ENCODE measurements around the gene OSBPL2. TPM values are rescaled to one million over a fixed set of nuclear protein-coding genes. Genes with fewer than 3 reads are reported as not detected.

Gene OSBPL2
- total and polyA plus RNA-seq, 2 experiments from 2014 or later, result 16.6 to 31.2 TPM

DNA sequence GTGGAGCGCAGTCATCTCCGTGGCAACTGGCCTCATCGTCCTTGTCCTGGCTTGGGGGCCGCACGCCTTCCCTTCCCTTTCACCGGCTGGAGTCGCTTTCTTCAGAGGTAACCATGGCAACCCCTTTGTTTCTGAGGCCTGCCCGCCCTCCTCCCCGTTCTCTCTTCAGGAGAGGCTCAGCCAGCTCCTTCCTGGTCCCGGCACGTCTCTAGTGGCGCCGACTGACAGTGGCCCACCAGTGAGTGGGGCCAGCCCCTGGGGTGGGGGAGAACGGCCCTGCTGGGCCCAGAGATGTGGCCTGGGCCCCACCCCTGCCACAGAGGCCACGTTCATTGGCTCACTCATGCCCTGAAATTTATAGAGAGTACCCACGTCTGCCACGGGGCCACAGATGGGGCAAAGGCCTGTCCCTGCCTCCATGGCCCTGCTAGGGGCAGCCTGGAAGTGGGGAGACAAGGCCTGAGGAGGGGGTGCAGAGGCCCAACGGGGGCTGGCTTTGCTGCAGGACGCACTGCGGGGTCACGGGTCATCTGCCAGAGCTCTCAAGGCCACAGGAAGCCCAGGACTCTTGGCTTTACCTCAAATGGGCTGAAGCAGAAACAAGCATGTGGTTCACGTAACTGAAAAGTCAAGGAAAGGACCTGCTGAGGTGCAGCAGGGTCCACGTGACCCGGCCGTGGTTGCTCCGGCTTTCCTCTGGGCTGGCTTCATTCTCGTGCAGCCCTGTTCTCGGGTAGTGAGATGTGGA lies 1.4 kb upstream of the OSBPL2 start:
- no peak overlapping the region for H3K4me3 Mint-ChIP-seq
- H3K27ac Mint-ChIP-seq, result no peak overlapping the region
- H3K9me3 Mint-ChIP-seq, result no peaks in the 10 kb centered on the region
- H3K36me3 Mint-ChIP-seq (ENCODE audit: low read depth), result 0 out of 3 replicates have a peak, but pooled peaks cover 5% of the 10 kb centered on the region
- H3K27me3 Mint-ChIP-seq (ENCODE audit: insufficient read depth, low read depth, poor library complexity), result peaks cover 7% of the 10 kb centered on the region
- no peaks in the 10 kb centered on the region for H3K36me3 ChIP-seq (ENCODE audit: insufficient read depth)
- H2AFZ ChIP-seq, result no peak overlapping the region; the same call in 1 of the 2 replicates
- peaks cover 13% of the 10 kb centered on the region for H4K20me1 ChIP-seq (replicated peaks; ENCODE audit: insufficient read depth)
- H3F3A ChIP-seq (replicated peaks; ENCODE audit: low read depth), result 0 out of 2 replicates have a peak, but pooled peaks cover 3% of the 10 kb centered on the region
- ATAC-seq (peak; percentile 32), DNase-seq (ENCODE audit: low spot score) (peak; percentile 86)
- peaks cover 9% of the 10 kb centered on the region for H3K4me1 ChIP-seq (ENCODE audit: insufficient read depth)
- TF ChIP-seq NANOG (IDR thresholded peaks at IDR 0.05; ENCODE audit: borderline replicate concordance) (no peak), EZH2phosphoT487 (IDR thresholded peaks at IDR 0.05; ENCODE audit: unreplicated experiment) (no peak), EZH2 (IDR thresholded peaks at IDR 0.05; ENCODE audit: low read depth, unreplicated experiment) (no peak), ZNF114 (CRISPR knock-in tag; IDR thresholded peaks at IDR 0.05) (no peak), JUNB (IDR thresholded peaks at IDR 0.05; ENCODE audit: unreplicated experiment) (no peak), STAT1 (IDR thresholded peaks at IDR 0.05; ENCODE audit: unreplicated experiment) (no peak), ZNF462 (CRISPR knock-in tag; IDR thresholded peaks at IDR 0.05) (no peak), ZNF331 (CRISPR knock-in tag; IDR thresholded peaks at IDR 0.05; ENCODE audit: low read depth) (no peak), CTCF (conservative IDR thresholded peaks at IDR 0.05; ENCODE audit: low read depth in 2 of 2) (no peak), POLR2AphosphoS5 (IDR thresholded peaks at IDR 0.05; ENCODE audit: low read depth) (no peak), CREB1 (CRISPR knock-in tag; IDR thresholded peaks at IDR 0.05; ENCODE audit: low read depth) (no peak)
- TF ChIP-seq, protein P1, sequence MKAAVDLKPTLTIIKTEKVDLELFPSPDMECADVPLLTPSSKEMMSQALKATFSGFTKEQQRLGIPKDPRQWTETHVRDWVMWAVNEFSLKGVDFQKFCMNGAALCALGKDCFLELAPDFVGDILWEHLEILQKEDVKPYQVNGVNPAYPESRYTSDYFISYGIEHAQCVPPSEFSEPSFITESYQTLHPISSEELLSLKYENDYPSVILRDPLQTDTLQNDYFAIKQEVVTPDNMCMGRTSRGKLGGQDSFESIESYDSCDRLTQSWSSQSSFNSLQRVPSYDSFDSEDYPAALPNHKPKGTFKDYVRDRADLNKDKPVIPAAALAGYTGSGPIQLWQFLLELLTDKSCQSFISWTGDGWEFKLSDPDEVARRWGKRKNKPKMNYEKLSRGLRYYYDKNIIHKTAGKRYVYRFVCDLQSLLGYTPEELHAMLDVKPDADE (IDR thresholded peaks at IDR 0.05), result no peak
- TF ChIP-seq, protein P2, sequence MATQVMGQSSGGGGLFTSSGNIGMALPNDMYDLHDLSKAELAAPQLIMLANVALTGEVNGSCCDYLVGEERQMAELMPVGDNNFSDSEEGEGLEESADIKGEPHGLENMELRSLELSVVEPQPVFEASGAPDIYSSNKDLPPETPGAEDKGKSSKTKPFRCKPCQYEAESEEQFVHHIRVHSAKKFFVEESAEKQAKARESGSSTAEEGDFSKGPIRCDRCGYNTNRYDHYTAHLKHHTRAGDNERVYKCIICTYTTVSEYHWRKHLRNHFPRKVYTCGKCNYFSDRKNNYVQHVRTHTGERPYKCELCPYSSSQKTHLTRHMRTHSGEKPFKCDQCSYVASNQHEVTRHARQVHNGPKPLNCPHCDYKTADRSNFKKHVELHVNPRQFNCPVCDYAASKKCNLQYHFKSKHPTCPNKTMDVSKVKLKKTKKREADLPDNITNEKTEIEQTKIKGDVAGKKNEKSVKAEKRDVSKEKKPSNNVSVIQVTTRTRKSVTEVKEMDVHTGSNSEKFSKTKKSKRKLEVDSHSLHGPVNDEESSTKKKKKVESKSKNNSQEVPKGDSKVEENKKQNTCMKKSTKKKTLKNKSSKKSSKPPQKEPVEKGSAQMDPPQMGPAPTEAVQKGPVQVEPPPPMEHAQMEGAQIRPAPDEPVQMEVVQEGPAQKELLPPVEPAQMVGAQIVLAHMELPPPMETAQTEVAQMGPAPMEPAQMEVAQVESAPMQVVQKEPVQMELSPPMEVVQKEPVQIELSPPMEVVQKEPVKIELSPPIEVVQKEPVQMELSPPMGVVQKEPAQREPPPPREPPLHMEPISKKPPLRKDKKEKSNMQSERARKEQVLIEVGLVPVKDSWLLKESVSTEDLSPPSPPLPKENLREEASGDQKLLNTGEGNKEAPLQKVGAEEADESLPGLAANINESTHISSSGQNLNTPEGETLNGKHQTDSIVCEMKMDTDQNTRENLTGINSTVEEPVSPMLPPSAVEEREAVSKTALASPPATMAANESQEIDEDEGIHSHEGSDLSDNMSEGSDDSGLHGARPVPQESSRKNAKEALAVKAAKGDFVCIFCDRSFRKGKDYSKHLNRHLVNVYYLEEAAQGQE (IDR thresholded peaks at IDR 0.05; ENCODE audit: unreplicated experiment), result no peak
- no peaks in the 10 kb centered on the region for H3K9me2 ChIP-seq (ENCODE audit: insufficient read depth)
- no peak overlapping the region for H3K4me2 ChIP-seq
- H3K79me2 ChIP-seq (replicated peaks; ENCODE audit: insufficient read depth), result peaks cover 30% of the 10 kb centered on the region
- no peak overlapping the region for H3K27ac ChIP-seq (ENCODE audit: low read depth)
- no peaks in the 10 kb centered on the region for H3K27me3 ChIP-seq (ENCODE audit: insufficient read depth)
- H3K4me1 Mint-ChIP-seq, result peaks cover 6% of the 10 kb centered on the region; the same call in 2 of the 3 replicates
- H3K4me3 ChIP-seq, result no peak overlapping the region

Data from GM23338 (cell line).